Renal cortical epithelial cell (primary cell): ENCODE measurements around the gene NHLRC2. TPM values are rescaled to one million over a fixed set of nuclear protein-coding genes. Genes with fewer than 3 reads are reported as not detected.
A peak's percentile ranks its signal among the peaks of the same experiment; 100 is the strongest.

Experiments
- DNase-seq: peaks from one replicate; pipeline ENCODE4 v3.0.0-alpha.2; 2011; ENCODE audit warnings: low read depth
- total RNA-seq: library from RNA; depleted of rRNA; stranded (reverse); fragments of >200 nt; gene quantifications from 2 replicates; pipeline ENCODE4 v1.2.3, GENCODE V29; 2014

Gene NHLRC2
- total RNA-seq, 1 donor from 2014 or later: 17.9 TPM

- no peak for DNase-seq
These were observed 56.7 kb downstream of the NHLRC2 start for GRCh38 chr10:113911113-113911512.

- DNase-seq: no peak
These were observed 57.4 kb downstream of the NHLRC2 start for GRCh38 chr10:113911839-113912238.

GRCh38 chr10:113912582-113912981, 58.1 kb downstream of the NHLRC2 start:
- DNase-seq: no peak

GRCh38 chr10:113914956-113915355, 60.5 kb downstream of the NHLRC2 start:
- no peak for DNase-seq

GRCh38 chr10:113915540-113915939, 61.1 kb downstream of the NHLRC2 start:
- no peak for DNase-seq

- DNase-seq: peak; percentile 10
These were observed 61.6 kb downstream of the NHLRC2 start for GRCh38 chr10:113916053-113916452.

- no peak for DNase-seq
These were observed 63.2 kb downstream of the NHLRC2 start for GRCh38 chr10:113917636-113918035.

GRCh38 chr10:113920114-113920513, 65.7 kb downstream of the NHLRC2 start:
- DNase-seq: no peak

- DNase-seq: no peak
These were observed 66.4 kb downstream of the NHLRC2 start for GRCh38 chr10:113920875-113921274.

- no peak for DNase-seq
These were observed 67.3 kb downstream of the NHLRC2 start for GRCh38 chr10:113921561-113922370.

GRCh38 chr10:113922787-113923570, 68.5 kb downstream of the NHLRC2 start:
- DNase-seq: no peak

GRCh38 chr10:113924186-113924585, 69.7 kb downstream of the NHLRC2 start:
- no peak for DNase-seq

GRCh38 chr10:113924664-113925063, 70.2 kb downstream of the NHLRC2 start:
- DNase-seq: no peak

GRCh38 chr10:113927440-113927839, 73.0 kb downstream of the NHLRC2 start:
- DNase-seq: no peak

- DNase-seq: no peak
These were observed 74.4 kb downstream of the NHLRC2 start for GRCh38 chr10:113928830-113929229.

- DNase-seq: no peak
These were observed 75.1 kb downstream of the NHLRC2 start for GRCh38 chr10:113929522-113929921.

GRCh38 chr10:113930482-113931057, 76.1 kb downstream of the NHLRC2 start:
- no peak for DNase-seq

- DNase-seq: no peak
These were observed 78.4 kb downstream of the NHLRC2 start for GRCh38 chr10:113932854-113933253.

GRCh38 chr10:113933894-113934532, 79.6 kb downstream of the NHLRC2 start:
- DNase-seq: no peak

GRCh38 chr10:113937258-113937657, 82.8 kb downstream of the NHLRC2 start:
- DNase-seq: no peak

- peak; percentile 10 for DNase-seq
These were observed 83.3 kb downstream of the NHLRC2 start for GRCh38 chr10:113937756-113938155.

- no peak for DNase-seq
These were observed 84.9 kb downstream of the NHLRC2 start for GRCh38 chr10:113939212-113939860.
